Femur (tissue), 1 donor: Measurements from ENCODE around the gene MLLT3.

Experiments
- DNase-seq: peaks from one replicate; pipeline ENCODE4 v3.0.0-alpha.2; 2017

Gene MLLT3

GRCh38 chr9:20407013-20407412 is 215.3 kb downstream of the MLLT3 start:
- DNase-seq, result no peak

GRCh38 chr9:20406344-20406743 is 216.0 kb downstream of the MLLT3 start:
- DNase-seq, result no peak

- no peak for DNase-seq
Measured at GRCh38 chr9:20405616-20406015, 216.7 kb downstream of the MLLT3 start.

- DNase-seq, result no peak
Measured at GRCh38 chr9:20405078-20405477, 217.2 kb downstream of the MLLT3 start.

- DNase-seq, result no peak
Measured at GRCh38 chr9:20404192-20404813, 218.0 kb downstream of the MLLT3 start.

DNA sequence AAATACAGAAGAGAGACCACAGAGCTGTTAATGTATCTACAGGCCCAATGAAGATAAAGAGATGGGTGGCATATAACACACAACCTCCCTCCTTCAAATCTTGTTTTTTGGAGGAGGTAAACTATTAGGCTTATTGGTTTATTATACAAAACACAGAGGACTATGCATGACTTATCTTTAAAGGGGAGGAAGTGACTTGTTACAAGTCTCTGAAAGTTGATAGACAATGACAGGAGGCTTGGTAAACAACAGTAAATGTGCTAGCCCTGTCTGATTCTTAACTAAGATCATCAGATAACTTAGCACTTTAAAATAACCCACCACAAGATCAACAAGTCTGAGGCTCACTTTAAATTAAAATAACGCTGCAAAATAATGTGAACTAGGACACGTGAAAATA is 219.0 kb downstream of the MLLT3 start:
- no peak for DNase-seq

- DNase-seq, result no peak
Measured at GRCh38 chr9:20402273-20402875, 219.9 kb downstream of the MLLT3 start.

- no peak for DNase-seq
Measured at GRCh38 chr9:20398536-20399338, 223.6 kb downstream of the MLLT3 start.

DNA sequence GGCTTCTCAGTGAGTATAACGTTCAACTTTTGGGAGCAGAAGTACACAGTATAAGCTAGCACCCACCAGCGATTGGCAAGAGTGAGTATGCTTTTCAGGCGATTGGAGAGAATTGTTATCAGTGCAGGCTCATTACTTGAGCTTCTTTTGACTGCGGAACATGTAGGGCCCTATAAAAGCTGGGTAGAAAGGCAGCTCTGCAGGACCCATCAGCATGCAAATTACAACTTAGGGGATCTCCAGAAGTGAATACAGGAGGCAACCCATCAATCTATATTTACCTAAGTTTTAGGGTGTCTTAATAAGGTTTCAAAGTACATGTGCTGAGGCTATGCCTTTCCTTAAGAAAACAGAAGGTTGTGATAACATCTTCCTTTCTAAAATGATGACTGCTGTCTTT is 225.0 kb downstream of the MLLT3 start:
- DNase-seq, result no peak

DNA sequence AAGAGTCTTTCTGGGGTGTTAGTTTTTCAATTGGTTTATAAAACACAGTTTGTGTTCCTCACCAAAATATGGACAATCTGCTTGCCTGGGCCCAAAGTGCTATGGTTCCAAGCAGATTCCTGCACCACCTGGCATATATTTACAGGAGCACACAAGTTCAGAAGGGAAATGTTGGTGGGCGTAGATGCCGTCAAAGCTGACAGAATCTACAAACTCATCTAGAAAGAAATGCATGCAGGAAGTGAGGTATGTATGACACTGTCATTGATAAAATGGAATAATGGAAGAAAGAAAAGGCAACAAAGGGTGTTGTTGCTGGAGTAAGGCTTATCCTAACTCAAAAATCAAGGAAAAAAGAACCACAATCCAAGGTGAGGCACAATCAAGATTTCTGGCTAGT is 225.8 kb downstream of the MLLT3 start:
- no peak for DNase-seq

GRCh38 chr9:20395651-20396050 is 226.6 kb downstream of the MLLT3 start:
- DNase-seq, result no peak

DNA sequence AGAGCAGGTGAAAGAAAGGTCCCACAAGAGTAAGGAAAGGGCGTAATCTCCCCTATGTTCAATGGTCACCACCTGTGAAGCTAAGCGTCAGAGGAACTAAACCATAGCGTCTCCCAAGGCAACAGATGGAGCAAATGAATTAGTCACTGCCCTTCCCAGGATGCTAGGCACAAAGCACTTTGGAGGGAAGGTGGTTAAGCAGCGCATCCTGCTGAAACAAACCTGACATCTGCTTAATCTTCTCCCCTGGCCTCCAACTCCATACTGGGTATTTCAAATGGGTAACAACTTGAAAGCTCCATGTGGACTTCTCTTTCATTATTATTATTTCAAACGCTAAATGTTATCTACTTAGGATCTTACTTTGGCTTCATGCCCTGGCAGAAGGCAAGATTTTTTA is 227.3 kb downstream of the MLLT3 start:
- DNase-seq, result no peak

- DNase-seq, result no peak
Measured at GRCh38 chr9:20391208-20391607, 231.1 kb downstream of the MLLT3 start.

GRCh38 chr9:20390400-20390799 is 231.9 kb downstream of the MLLT3 start:
- no peak for DNase-seq

- DNase-seq, result no peak
Measured at GRCh38 chr9:20387062-20387461, 235.2 kb downstream of the MLLT3 start.

GRCh38 chr9:20384642-20385041 is 237.7 kb downstream of the MLLT3 start:
- no peak for DNase-seq

- DNase-seq, result no peak
Measured at GRCh38 chr9:20382460-20383071, 239.7 kb downstream of the MLLT3 start.

DNA sequence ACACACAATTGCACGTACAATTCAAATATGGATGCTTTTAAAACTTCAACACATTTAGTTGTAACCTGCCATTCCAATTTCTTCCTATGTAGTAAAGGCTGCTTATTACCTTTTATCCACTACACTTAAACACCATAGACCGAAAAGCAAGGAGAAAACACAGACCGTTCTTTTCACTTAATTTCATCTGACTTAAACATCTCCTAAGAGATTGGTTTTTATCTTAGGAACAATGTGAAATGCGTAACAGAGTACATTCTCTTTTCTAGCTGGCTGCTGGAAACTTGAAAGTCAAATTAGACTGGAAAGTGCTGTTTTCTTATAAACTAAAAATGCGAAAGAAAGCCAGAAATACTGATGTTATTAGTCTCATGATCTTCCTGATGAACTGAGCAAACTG is 241.8 kb downstream of the MLLT3 start:
- no peak for DNase-seq

DNA sequence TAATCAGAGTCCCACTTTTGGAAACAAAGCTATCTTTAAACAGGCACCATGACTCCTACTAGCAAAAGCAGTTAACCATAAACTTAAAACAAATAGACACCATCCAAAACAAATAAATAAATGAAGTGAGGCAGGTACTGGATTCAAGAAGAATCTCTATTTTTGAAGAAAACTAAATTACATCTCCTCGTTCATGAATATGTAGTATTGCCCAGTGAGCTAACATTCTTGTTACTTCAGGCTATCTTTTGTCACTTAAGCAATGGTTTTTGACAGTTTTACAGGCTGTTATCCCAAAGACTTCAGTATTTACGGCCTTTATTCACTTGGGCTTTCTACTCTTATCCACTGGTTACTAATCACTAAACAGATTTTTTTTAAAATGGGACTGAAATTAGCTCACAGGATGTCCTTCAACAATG is 242.5 kb downstream of the MLLT3 start:
- DNase-seq, result no peak

GRCh38 chr9:20378851-20379250 is 243.4 kb downstream of the MLLT3 start:
- no peak for DNase-seq

DNA sequence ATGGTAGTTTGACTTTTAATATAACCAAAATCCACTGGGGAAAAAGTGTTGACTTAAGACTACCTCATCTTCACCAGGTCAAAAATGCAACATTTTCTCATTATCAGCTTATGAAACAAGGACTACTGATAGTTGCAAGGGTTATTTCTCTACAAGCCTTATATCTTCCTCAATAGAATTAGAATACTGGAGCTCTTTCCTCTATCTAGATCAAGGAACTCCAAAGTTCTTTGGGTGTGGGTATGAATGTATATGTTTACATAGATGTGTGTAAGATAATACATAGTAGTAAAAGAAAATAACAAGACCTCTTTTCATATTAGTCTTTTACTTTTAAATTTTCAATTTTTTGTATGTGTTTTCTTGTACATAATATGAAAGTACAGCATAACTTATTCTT is 244.5 kb downstream of the MLLT3 start:
- no peak for DNase-seq

DNA sequence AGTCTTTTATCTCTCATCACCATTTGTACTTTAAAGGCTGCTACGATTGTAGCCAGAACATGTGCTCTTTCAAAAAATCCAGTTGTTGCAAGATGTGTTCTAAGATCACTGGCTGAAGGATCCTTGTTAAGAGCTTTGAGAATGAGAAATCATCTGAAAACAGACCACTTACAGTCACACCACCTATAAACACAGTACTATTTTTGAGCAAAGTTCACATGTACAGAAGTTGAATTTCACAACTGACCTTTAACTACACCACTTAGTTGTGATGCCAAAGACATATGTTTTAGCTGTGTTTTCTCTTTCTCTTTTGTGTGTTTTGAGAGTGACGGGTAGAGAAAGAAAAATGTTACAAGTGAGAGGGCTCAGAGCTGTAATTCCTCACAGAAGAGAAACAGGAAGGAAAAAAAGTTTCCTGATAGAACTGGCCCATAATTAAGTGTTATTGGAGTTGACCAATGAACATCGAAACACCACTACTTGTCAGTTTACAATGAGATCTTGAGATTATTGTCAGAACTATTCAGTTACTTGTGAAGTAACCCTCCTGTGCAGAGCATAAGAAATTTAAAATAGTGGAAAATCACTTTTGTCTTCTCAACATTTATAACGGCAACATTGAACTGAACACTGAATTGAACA is 245.4 kb downstream of the MLLT3 start:
- no peak for DNase-seq

- DNase-seq, result no peak
Measured at GRCh38 chr9:20376042-20376441, 246.3 kb downstream of the MLLT3 start.
